Right atrium auricular region (tissue), 2 donors: ENCODE measurements around the gene GLO1. TPM values are rescaled to one million over a fixed set of nuclear protein-coding genes. Genes with fewer than 3 reads are reported as not detected.

Experiments
- DNase-seq: peaks from one replicate; pipeline ENCODE4 v3.0.0-alpha.2; 2019; ENCODE audit warnings: low spot score
- H3K27ac ChIP-seq, 2 donors: fragments of 200-600 bp; sonication (generic); 1 replicate in 1 of 2; 2 replicates in 1 of 2; pipeline ENCODE4 v1.5.1; 2016 to 2019
- H3K27me3 ChIP-seq, 2 donors: fragments of 200-600 bp; sonication (generic); one replicate each; pipeline versions ENCODE4 v1.5.1 to v1.6.0; 2017 to 2019
- H3K36me3 ChIP-seq: fragments of 200-600 bp; sonication (generic); one replicate; pipeline ENCODE4 v1.5.1; 2016
- H3K4me1 ChIP-seq, 2 donors: fragments of 200-600 bp; sonication (generic); one replicate each; pipeline versions ENCODE4 v1.5.1 to v1.6.0; 2017 to 2019
- H3K4me3 ChIP-seq, 2 donors: fragments of 200-600 bp; sonication (generic); 1 replicate in 1 of 2; 2 replicates in 1 of 2; pipeline ENCODE4 v1.5.1; 2017 to 2019; ENCODE audit warnings: mild to moderate bottlenecking in 1 of 2, moderate library complexity in 1 of 2
- H3K9me3 ChIP-seq, 2 donors: fragments of 200-600 bp; sonication (generic); one replicate each; pipeline ENCODE4 v1.5.1; 2019
- total RNA-seq, 2 donors: library from RNA; depleted of rRNA; stranded (reverse); fragments of >200 nt; gene quantifications; one replicate each; pipeline ENCODE4 v1.1.0, GENCODE V29; 2016
- TF ChIP-seq, protein P1 (sequence below), 2 donors: fragments of 200-600 bp; sonication (generic); IDR thresholded peaks; one replicate each; pipeline ENCODE4 v1.5.1; 2019; ENCODE audit warnings: antibody characterized with exemption in 2 of 2

Gene GLO1
- total RNA-seq, 2 donors from 2014 or later, result 95.6 to 137 TPM

DNA sequence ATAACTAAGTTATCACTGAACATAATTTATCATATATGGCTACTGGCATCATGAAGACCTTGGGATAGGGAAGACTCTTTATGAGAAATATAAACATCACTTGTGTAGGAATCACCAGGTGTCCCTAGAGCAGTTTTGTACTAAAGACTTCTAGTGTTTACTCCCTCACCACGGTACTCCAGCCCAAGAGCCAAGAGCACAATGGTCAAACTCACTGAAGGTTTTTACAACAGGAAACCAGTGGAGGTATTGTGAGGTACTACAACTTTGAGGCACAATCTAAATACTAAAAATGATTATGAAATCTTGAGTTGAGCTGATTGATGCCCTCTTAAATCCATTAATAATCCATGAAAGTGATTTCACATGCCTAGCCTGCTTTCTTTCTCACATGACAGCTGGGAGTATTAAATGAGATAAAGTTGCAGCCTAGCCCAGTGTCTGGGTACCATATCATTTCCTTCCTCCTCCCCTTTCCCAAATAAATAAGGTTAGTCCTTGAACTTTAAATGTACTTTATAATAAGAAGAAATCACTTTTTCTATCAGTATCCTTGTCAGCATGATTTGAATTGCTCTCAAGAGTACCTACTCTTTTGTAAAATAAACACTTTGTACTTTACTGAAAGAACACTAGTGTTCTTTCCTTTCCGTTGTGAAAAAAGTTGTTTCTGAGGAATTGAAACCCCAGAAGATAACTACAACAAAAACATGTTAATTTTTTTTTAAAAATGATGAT lies 26.5 kb downstream of the GLO1 start:
- Histone ChIP-seq H3K27me3 (no peaks in the 10 kb centered on the region), H3K9me3 (no peaks in the 10 kb centered on the region), H3K36me3 (peaks cover 35% of the 10 kb centered on the region), H3K4me1 (no peaks in the 10 kb centered on the region), H3K27ac (no peak overlapping the region), H3K4me3 (no peak overlapping the region)
- no peak for DNase-seq
- TF ChIP-seq, protein P1, sequence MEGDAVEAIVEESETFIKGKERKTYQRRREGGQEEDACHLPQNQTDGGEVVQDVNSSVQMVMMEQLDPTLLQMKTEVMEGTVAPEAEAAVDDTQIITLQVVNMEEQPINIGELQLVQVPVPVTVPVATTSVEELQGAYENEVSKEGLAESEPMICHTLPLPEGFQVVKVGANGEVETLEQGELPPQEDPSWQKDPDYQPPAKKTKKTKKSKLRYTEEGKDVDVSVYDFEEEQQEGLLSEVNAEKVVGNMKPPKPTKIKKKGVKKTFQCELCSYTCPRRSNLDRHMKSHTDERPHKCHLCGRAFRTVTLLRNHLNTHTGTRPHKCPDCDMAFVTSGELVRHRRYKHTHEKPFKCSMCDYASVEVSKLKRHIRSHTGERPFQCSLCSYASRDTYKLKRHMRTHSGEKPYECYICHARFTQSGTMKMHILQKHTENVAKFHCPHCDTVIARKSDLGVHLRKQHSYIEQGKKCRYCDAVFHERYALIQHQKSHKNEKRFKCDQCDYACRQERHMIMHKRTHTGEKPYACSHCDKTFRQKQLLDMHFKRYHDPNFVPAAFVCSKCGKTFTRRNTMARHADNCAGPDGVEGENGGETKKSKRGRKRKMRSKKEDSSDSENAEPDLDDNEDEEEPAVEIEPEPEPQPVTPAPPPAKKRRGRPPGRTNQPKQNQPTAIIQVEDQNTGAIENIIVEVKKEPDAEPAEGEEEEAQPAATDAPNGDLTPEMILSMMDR (IDR thresholded peaks at IDR 0.05), result no peak

DNA sequence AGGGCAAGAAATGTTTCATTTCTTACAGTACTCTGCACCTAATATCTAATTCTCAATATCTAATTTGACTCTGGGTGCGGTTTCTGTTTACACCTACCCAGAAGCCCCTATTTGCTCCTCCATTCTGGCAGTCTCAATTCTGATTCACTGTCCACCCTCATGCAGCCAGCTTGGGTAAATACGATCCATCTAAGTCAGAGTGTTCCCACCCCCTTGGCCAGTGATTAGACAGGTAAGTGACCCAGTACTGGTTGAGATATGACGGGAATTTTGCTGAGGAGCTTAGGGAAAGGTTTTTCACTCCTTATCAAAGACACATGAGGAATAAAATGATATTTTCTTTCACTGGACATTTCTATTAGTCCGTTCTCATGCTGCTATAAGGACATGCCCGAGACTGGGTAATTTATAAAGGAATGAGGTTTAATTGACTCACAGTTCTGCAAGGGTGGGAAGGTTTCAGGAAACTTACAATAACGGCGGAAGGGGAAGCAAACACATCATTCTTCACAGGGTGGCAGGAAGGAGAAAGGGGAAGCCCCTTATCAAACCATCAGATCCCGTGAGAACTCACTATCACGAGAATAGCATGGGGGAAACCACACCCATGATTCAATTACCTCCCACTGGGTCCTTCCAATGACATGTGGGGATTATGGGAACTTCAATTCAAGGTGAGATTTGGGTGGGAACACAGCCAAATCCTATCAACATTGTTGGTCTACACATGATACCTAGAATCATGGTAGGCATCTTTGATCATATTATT lies 29.4 kb downstream of the GLO1 start:
- Histone ChIP-seq H3K4me1 (no peaks in the 10 kb centered on the region), H3K36me3 (peaks cover 17% of the 10 kb centered on the region), H3K27ac (no peak overlapping the region), H3K9me3 (no peaks in the 10 kb centered on the region), H3K4me3 (no peak overlapping the region), H3K27me3 (no peaks in the 10 kb centered on the region)
- TF ChIP-seq, protein P1 (IDR thresholded peaks at IDR 0.05), result no peak
- no peak for DNase-seq

DNA sequence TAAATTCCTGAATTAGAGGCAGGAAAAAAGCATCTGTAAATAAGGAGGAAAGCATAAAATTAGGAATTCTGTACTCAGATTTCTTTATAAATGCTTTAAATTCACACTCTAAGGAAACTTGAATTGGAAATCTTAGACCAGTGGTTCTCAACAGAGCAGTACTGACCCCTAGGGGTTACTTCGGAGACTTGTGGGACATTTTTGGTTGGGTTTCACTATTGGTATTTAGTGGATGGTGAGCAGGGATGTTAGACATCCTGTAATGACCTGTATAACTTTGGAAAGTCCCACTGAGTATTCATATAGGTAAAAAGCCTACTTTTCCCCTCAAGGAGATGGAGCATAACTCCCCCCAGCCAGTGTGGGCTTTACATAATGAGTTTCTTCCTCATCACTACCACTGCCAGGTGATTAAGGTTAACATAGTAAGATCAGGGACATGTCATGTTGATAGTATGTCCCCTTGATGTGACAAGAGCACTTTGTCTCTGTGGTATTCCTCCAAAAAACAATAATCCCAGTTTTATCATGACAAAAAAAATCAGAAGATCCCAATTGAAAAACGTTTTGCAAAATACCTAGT lies 31.0 kb downstream of the GLO1 start:
- no peak overlapping the region for H3K27ac ChIP-seq

DNA sequence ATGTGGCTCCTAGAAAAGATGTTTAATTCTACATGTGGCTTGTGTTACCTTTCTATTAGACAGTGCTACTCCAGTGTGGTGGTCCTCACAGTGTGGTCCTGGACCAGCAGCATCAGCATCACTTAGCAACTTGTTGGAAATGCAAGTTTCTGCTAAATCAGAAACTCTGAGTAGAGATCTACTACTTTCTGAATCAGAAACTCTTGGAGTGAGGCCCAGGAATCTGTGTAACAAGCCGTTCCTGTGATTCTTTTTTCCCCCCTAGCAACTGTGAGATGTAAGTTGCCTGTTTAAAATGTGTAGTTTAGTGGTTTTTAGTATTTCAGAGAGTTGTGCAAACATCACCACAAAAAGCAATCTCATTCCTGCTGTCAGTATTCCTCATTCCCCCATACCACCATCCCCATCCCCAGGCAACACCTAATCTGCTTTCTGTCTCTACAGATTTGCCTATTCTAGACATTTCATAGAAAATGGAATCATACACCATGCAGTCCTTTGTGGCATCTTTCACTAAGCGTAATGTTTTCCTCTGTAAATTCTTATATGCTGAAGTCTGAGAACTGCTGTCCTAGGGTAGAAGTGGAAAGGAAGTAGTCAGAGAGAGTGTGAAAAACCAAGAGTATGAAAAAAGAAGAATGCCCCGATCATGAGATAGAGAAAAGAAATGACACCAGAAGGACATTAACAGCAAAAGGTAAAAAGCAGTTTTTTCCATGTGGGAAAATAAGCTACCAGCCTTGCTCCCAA lies 44.4 kb downstream of the GLO1 start:
- Histone ChIP-seq H3K27me3 (no peaks in the 10 kb centered on the region), H3K9me3 (no peaks in the 10 kb centered on the region), H3K36me3 (no peaks in the 10 kb centered on the region), H3K4me3 (no peak overlapping the region), H3K4me1 (no peaks in the 10 kb centered on the region), H3K27ac (no peak overlapping the region)
- TF ChIP-seq, protein P1 (IDR thresholded peaks at IDR 0.05), result no peak
- no peak for DNase-seq

More for the DNA sequence above, 31.0 kb downstream of the GLO1 start:
- H3K27me3 ChIP-seq, result no peaks in the 10 kb centered on the region
- no peaks in the 10 kb centered on the region for H3K9me3 ChIP-seq
- H3K4me3 ChIP-seq, result no peak overlapping the region
- TF ChIP-seq, protein P1 (IDR thresholded peaks at IDR 0.05), result peak; percentile 49 to 76
- DNase-seq, result no peak
- peaks cover 13% of the 10 kb centered on the region for H3K36me3 ChIP-seq
- H3K4me1 ChIP-seq, result no peaks in the 10 kb centered on the region

DNA sequence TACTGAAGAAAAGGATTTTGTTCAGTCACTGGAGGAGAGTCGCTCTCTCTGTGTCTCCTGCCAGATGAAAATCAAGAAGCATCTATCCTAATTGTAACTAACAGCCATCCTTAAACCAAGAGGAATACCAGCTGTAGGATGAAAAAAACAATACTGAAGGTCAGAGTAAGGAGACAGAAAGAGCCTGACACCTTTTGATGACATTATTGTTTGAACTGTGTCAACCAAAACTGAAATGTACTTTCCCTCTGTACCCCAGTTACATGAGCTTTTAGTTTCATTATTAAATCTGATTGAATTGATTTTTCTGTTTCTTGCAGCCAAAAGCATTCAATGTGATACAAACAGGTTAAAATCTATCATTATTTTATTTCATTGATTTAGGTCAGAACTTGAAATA lies 46.0 kb downstream of the GLO1 start:
- DNase-seq, result no peak
- Histone ChIP-seq H3K36me3 (no peaks in the 10 kb centered on the region), H3K9me3 (no peaks in the 10 kb centered on the region), H3K27ac (no peak overlapping the region), H3K4me1 (no peaks in the 10 kb centered on the region), H3K4me3 (no peak overlapping the region), H3K27me3 (no peaks in the 10 kb centered on the region)
- TF ChIP-seq, protein P1 (IDR thresholded peaks at IDR 0.05), result no peak
